ENCODE results near the gene ZBTB21.

ZBTB21 gene

DNA sequence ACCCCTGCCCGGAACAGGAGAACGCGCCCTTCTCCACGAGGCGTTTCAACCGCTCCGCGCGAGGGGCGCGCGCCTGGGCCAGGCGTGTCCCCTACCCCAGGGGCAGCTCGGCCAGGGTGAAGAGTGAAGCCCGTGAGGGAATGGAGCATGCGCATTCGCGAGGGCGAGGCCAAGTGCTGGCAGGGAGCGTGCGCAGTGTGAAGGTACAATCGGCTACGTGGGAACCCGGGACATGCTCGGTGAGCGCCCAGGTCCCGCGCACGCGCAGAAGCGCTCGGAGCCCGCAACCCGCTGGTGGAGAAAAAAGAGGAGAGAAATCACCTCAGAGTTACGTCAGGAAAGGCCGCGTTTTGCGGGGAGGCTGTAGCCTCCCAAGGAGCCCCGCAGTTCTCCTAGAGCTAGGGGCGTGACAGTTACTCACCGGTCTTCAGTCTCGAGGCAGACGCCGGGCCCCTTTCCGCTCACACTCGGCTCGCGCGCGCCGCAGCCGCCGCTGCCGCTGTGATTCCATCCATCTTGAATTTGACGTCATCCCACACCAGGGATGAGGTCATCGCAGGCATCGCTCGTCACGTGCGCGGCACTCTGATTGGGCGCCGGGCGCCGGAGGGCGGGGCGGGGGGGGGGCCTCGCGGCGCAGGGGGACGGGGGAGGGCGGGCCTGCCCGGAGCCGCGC, at the start of gene ZBTB21:
ZBTB21 (minus strand) TSS at position 530 of the 676 bp plus-strand sequence. CDS start 16,265 bp downstream, outside the sequence.
- H3K27me3 ChIP-seq (ENCODE audit: insufficient read depth, insufficient read length), result peaks cover 16% of the 10 kb centered on the region
- H3K36me3 ChIP-seq (ENCODE audit: insufficient read depth, insufficient read length, low read length), result peaks cover 13% of the 10 kb centered on the region
- TF ChIP-seq SUZ12 (IDR thresholded peaks at IDR 0.05; ENCODE audit: extremely low read depth, insufficient read depth, insufficient read length) (no peak), YY1 (IDR thresholded peaks at IDR 0.05; ENCODE audit: insufficient read depth, insufficient read length) (peak; percentile 46), ZNF274 (IDR thresholded peaks at IDR 0.05; ENCODE audit: low read depth, low read length) (no peak)
- H3K4me3 ChIP-seq (ENCODE audit: insufficient read length, low read depth), result peak within 1 kb of the TSS; percentile 84
- H3K4me1 ChIP-seq (ENCODE audit: insufficient read depth, insufficient read length), result peaks cover 2% of the 10 kb centered on the region
- peak; percentile 99 for DNase-seq (ENCODE audit: low read depth, low spot score)
- peaks cover 7% of the 10 kb centered on the region; the same call in 1 of the 2 replicates for H3K9me3 ChIP-seq (ENCODE audit: insufficient read depth, low read length)
- peak within 1 kb of the TSS; percentile 93 for H3K9ac ChIP-seq (ENCODE audit: insufficient read length, low read depth)

DNA sequence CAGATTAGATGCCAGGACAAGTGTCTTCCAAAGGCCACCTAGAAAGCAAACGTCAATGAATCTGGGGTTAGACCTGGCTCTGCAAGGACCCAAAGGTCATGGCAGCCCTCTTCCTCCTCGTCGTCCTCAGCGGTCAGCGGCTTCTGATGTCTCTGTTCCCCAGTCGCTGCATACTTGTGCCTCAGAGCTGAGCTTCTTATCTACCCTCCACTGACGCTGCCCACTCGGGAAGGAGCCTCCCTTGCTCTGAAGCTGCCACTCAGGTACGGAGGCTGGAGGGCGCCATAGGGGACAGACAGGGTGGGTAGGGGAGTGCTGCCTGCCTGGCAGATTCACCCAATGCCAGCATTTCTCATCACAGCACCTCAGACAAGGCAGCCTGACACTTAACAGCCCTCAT, 49.6 kb upstream of the ZBTB21 start:
- H3K4me1 ChIP-seq (ENCODE audit: insufficient read depth, insufficient read length), result peaks cover 41% of the 10 kb centered on the region
- no peak for DNase-seq (ENCODE audit: low read depth, low spot score)
- no peak overlapping the region for H3K4me3 ChIP-seq (ENCODE audit: insufficient read length, low read depth)
- TF ChIP-seq YY1 (IDR thresholded peaks at IDR 0.05; ENCODE audit: insufficient read depth, insufficient read length) (no peak), ZNF274 (IDR thresholded peaks at IDR 0.05; ENCODE audit: low read depth, low read length) (no peak), SUZ12 (IDR thresholded peaks at IDR 0.05; ENCODE audit: extremely low read depth, insufficient read depth, insufficient read length) (no peak)
- H3K9me3 ChIP-seq (ENCODE audit: insufficient read depth, low read length), result no peaks in the 10 kb centered on the region
- no peak overlapping the region for H3K9ac ChIP-seq (ENCODE audit: insufficient read length, low read depth)
- peaks cover 3% of the 10 kb centered on the region for H3K27me3 ChIP-seq (ENCODE audit: insufficient read depth, insufficient read length)
- H3K36me3 ChIP-seq (ENCODE audit: insufficient read depth, insufficient read length, low read length), result no peaks in the 10 kb centered on the region

DNA sequence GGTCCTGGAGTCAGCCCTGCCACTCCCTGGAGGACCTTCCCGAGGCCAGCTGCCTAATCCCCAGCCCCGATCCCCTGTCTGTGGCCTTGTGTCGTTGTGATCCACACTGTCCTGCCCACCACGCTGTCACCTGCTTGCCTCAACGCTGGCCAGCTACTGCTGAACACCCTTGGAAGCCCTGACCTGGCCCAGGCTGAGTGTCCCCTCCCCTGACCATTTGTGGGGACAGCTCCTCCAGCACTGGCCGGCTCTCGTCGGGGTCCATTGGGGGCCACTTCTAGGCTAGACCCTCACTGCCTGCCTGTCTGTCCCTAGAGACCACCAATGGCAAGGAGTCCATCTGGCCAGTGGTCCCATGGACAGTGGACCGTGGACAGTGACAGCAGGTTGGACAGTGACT, 49.0 kb upstream of the ZBTB21 start:
- H3K4me3 ChIP-seq (ENCODE audit: insufficient read length, low read depth), result no peak overlapping the region
- no peaks in the 10 kb centered on the region for H3K36me3 ChIP-seq (ENCODE audit: insufficient read depth, insufficient read length, low read length)
- H3K27me3 ChIP-seq (ENCODE audit: insufficient read depth, insufficient read length), result peaks cover 3% of the 10 kb centered on the region
- no peak overlapping the region for H3K9ac ChIP-seq (ENCODE audit: insufficient read length, low read depth)
- no peaks in the 10 kb centered on the region for H3K9me3 ChIP-seq (ENCODE audit: insufficient read depth, low read length)
- H3K4me1 ChIP-seq (ENCODE audit: insufficient read depth, insufficient read length), result peaks cover 38% of the 10 kb centered on the region
- no peak for TF ChIP-seq YY1 (IDR thresholded peaks at IDR 0.05; ENCODE audit: insufficient read depth, insufficient read length)
- TF ChIP-seq SUZ12 (IDR thresholded peaks at IDR 0.05; ENCODE audit: extremely low read depth, insufficient read depth, insufficient read length), result no peak
- no peak for TF ChIP-seq ZNF274 (IDR thresholded peaks at IDR 0.05; ENCODE audit: low read depth, low read length)
- no peak for DNase-seq (ENCODE audit: low read depth, low spot score)

DNA sequence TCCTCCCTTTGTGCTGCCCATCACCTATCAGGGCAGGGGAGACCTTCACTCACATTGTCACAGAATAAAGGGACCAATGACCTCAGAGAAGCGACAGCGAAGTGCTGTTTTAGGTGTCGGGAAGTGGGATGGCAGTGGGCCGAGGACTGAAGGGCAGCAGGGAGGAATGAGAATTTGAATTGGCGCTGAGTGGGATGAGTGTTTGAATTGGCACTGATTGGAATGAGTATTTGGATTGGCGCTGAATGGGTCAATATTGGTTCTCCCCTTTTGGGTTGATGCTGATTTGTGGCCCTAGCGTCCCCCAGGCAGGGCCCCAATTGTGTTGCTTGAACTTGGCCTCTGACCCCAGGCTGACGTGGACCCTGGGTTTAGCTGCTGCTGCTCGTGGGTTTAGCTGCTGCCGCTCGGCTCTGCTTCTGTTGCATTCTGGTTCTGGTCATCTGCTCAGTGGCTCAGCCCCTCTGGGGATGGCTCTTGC, 48.5 kb upstream of the ZBTB21 start:
- TF ChIP-seq ZNF274 (IDR thresholded peaks at IDR 0.05; ENCODE audit: low read depth, low read length), result no peak
- no peak for TF ChIP-seq YY1 (IDR thresholded peaks at IDR 0.05; ENCODE audit: insufficient read depth, insufficient read length)
- no peak for TF ChIP-seq SUZ12 (IDR thresholded peaks at IDR 0.05; ENCODE audit: extremely low read depth, insufficient read depth, insufficient read length)
- Histone ChIP-seq H3K9ac (ENCODE audit: insufficient read length, low read depth) (no peak overlapping the region), H3K9me3 (ENCODE audit: insufficient read depth, low read length) (no peaks in the 10 kb centered on the region), H3K4me3 (ENCODE audit: insufficient read length, low read depth) (no peak overlapping the region), H3K4me1 (ENCODE audit: insufficient read depth, insufficient read length) (peaks cover 33% of the 10 kb centered on the region), H3K27me3 (ENCODE audit: insufficient read depth, insufficient read length) (peaks cover 3% of the 10 kb centered on the region), H3K36me3 (ENCODE audit: insufficient read depth, insufficient read length, low read length) (no peaks in the 10 kb centered on the region)
- DNase-seq (ENCODE audit: low read depth, low spot score), result no peak

DNA sequence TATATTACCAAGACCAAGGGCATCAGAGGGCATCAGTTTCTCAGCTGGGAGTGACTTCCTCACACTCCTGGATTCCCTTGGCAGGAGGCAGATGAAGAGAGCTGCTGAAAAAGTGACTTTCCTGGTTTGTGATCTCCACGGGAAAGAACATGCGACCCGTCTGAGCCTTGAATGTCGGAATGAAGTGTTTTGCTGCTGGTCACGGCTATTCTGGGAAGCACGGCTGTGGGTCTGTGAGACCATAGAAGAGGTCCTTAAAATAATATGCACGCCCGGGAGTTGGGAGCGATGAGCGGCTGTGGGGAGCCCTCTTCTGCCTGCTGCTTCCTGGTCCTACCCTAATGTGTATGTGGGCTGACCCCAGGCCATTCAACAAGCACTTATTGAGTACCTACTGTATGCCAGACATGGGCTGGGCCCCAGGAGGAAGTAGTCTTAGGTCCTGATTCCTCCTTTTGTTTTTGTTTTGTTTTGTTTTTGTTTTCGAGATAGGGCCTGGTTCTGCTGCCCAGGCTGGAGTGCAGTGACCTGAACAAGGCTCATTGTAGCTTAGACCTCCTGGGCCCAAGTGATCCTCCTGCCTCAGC, 47.8 kb upstream of the ZBTB21 start:
- DNase-seq (ENCODE audit: low read depth, low spot score), result no peak
- peaks cover 5% of the 10 kb centered on the region; the same call in 1 of the 2 replicates for H3K9me3 ChIP-seq (ENCODE audit: insufficient read depth, low read length)
- peaks cover 3% of the 10 kb centered on the region for H3K27me3 ChIP-seq (ENCODE audit: insufficient read depth, insufficient read length)
- peak overlapping the region; percentile 32 for H3K9ac ChIP-seq (ENCODE audit: insufficient read length, low read depth)
- TF ChIP-seq ZNF274 (IDR thresholded peaks at IDR 0.05; ENCODE audit: low read depth, low read length), result no peak
- no peak for TF ChIP-seq SUZ12 (IDR thresholded peaks at IDR 0.05; ENCODE audit: extremely low read depth, insufficient read depth, insufficient read length)
- no peak for TF ChIP-seq YY1 (IDR thresholded peaks at IDR 0.05; ENCODE audit: insufficient read depth, insufficient read length)
- no peak overlapping the region for H3K4me3 ChIP-seq (ENCODE audit: insufficient read length, low read depth)
- no peaks in the 10 kb centered on the region for H3K36me3 ChIP-seq (ENCODE audit: insufficient read depth, insufficient read length, low read length)
- peaks cover 26% of the 10 kb centered on the region for H3K4me1 ChIP-seq (ENCODE audit: insufficient read depth, insufficient read length)

DNA sequence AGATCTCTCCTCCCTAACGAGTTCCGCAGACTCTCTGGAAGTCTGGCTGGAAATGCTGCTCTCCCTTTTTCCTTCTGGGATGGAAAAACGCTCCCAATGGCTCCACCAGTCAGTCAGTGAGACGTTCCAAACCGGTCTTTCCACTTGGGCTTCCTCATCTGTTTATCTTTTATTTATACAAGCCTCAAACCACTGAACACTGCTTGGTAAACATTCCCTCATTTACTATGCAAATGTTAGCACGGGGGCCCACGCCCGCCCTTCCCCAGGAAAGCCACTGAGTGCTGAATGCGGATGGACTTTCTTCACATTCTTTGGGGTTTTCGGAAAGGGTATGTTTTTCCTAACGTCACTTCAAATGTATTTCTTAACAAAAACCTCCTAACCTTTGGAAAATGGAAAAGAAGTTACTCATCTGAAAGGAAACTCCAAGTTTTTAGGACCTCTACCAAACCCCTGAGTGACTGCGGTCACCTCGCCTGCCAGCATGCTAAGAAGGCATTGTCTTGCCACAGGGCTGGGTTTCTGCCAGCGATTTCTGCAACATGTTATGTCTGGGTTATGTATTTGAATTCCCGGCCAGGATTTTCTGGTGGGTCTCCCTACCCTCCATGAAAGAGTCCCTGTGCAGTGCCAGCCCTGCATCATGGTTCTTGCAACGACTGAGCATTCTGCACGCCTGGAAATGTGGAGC, 47.0 kb upstream of the ZBTB21 start:
- peaks cover 3% of the 10 kb centered on the region for H3K27me3 ChIP-seq (ENCODE audit: insufficient read depth, insufficient read length)
- peak overlapping the region; percentile 32 for H3K9ac ChIP-seq (ENCODE audit: insufficient read length, low read depth)
- no peaks in the 10 kb centered on the region for H3K36me3 ChIP-seq (ENCODE audit: insufficient read depth, insufficient read length, low read length)
- DNase-seq (ENCODE audit: low read depth, low spot score), result no peak
- TF ChIP-seq YY1 (IDR thresholded peaks at IDR 0.05; ENCODE audit: insufficient read depth, insufficient read length) (no peak), ZNF274 (IDR thresholded peaks at IDR 0.05; ENCODE audit: low read depth, low read length) (no peak), SUZ12 (IDR thresholded peaks at IDR 0.05; ENCODE audit: extremely low read depth, insufficient read depth, insufficient read length) (no peak)
- peaks cover 7% of the 10 kb centered on the region; the same call in 1 of the 2 replicates for H3K9me3 ChIP-seq (ENCODE audit: insufficient read depth, low read length)
- no peak overlapping the region for H3K4me3 ChIP-seq (ENCODE audit: insufficient read length, low read depth)
- peaks cover 19% of the 10 kb centered on the region for H3K4me1 ChIP-seq (ENCODE audit: insufficient read depth, insufficient read length)

DNA sequence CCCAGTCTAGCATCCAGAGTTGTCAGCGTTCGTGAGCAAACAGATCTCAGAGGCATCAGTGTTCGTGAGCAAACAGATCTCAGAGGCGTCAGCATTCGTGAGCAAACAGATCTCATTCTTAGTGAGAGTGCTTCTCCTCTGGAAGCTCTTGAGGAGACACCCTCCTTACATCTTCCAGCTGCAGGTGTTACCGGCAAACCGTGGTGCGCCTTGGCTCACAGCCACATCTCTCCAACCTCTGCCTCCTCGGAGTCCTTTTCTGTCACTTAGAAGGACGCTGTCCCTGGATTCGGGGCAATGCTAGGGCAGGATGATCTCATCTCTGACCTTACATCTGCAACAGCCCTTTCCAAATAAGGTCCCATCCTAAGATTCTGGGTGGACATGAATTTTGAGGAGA, 46.3 kb upstream of the ZBTB21 start:
- H3K36me3 ChIP-seq (ENCODE audit: insufficient read depth, insufficient read length, low read length), result no peaks in the 10 kb centered on the region
- H3K27me3 ChIP-seq (ENCODE audit: insufficient read depth, insufficient read length), result peaks cover 3% of the 10 kb centered on the region
- no peak for TF ChIP-seq ZNF274 (IDR thresholded peaks at IDR 0.05; ENCODE audit: low read depth, low read length)
- TF ChIP-seq YY1 (IDR thresholded peaks at IDR 0.05; ENCODE audit: insufficient read depth, insufficient read length), result no peak
- no peak for TF ChIP-seq SUZ12 (IDR thresholded peaks at IDR 0.05; ENCODE audit: extremely low read depth, insufficient read depth, insufficient read length)
- no peak for DNase-seq (ENCODE audit: low read depth, low spot score)
- peaks cover 15% of the 10 kb centered on the region for H3K4me1 ChIP-seq (ENCODE audit: insufficient read depth, insufficient read length)
- H3K9me3 ChIP-seq (ENCODE audit: insufficient read depth, low read length), result peaks cover 7% of the 10 kb centered on the region; the same call in 1 of the 2 replicates
- H3K9ac ChIP-seq (ENCODE audit: insufficient read length, low read depth), result no peak overlapping the region
- no peak overlapping the region for H3K4me3 ChIP-seq (ENCODE audit: insufficient read length, low read depth)
